GM12801 (cell line): ENCODE results near the gene CDADC1.

Experiments
- CTCF ChIP-seq: IDR thresholded peaks from one replicate; pipeline ENCODE4 v1.5.1; 2011; ENCODE audit warnings: control low read depth; ENCODE audit not compliant: insufficient read length; ENCODE audit errors: extremely low read depth

Gene CDADC1

GRCh38 chr13:49221590-49221965, 26.1 kb upstream of the CDADC1 start:
- no peak for TF ChIP-seq CTCF

- no peak for TF ChIP-seq CTCF
These were observed 22.3 kb upstream of the CDADC1 start for GRCh38 chr13:49225223-49226042.

- TF ChIP-seq CTCF = no peak
These were observed 21.1 kb upstream of the CDADC1 start for GRCh38 chr13:49226613-49227012.

- no peak for TF ChIP-seq CTCF
These were observed 13.0 kb upstream of the CDADC1 start for GRCh38 chr13:49234741-49235140.

GRCh38 chr13:49235856-49236431, 11.8 kb upstream of the CDADC1 start:
- TF ChIP-seq CTCF = no peak

GRCh38 chr13:49238621-49239020, 9.1 kb upstream of the CDADC1 start:
- TF ChIP-seq CTCF = no peak

- no peak for TF ChIP-seq CTCF
These were observed 7.7 kb upstream of the CDADC1 start for GRCh38 chr13:49240017-49240416.
